SHP77 treated with DMSO at 0.1 percent for 48 hours (cell line): ENCODE measurements around the gene SPATA20.

Experiments
- DNase-seq: peaks from one replicate; lab custom pipeline; 2025; lab: John Stamatoyannopoulos, UW

The SPATA20 gene

GRCh38 chr17:50559674-50560184, 12.8 kb downstream of the SPATA20 start:
- DNase-seq, result no peak

GRCh38 chr17:50560185-50560824, 13.3 kb downstream of the SPATA20 start, which contains the start of gene CACNA1G:
TSS of gene CACNA1G (plus strand) at chr17:50560715. CDS start at chr17:50561460, 745 bp downstream.
- peak; percentile 32 for DNase-seq

DNA sequence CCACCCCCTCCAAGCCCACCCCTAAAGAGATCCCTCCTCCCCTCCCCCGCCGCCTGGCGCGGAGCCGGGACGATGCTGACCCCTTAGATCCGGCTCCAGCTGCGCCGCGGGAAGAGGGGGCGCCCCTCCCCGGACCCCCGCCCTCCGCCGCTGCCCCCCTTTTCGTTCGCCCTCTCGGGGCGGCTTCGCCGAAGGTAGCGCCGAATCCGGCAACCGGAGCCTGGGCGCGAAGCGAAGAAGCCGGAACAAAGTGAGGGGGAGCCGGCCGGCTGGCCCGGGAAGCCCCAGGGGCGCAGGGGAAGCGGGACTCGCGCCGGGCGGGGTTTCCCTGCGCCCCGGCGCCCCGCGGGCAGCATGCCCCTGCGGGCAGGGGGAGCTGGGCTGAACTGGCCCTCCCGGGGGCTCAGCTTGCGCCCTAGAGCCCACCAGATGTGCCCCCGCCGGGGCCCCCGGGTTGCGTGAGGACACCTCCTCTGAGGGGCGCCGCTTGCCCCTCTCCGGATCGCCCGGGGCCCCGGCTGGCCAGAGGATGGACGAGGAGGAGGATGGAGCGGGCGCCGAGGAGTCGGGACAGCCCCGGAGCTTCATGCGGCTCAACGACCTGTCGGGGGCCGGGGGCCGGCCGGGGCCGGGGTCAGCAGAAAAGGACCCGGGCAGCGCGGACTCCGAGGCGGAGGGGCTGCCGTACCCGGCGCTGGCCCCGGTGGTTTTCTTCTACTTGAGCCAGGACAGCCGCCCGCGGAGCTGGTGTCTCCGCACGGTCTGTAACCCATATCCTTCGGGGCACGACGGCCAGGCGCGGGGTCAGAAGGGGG, 14.2 kb downstream of the SPATA20 start:
- no peak for DNase-seq

- DNase-seq, result no peak
Measured at GRCh38 chr17:50561746-50562141, 14.8 kb downstream of the SPATA20 start.

DNA sequence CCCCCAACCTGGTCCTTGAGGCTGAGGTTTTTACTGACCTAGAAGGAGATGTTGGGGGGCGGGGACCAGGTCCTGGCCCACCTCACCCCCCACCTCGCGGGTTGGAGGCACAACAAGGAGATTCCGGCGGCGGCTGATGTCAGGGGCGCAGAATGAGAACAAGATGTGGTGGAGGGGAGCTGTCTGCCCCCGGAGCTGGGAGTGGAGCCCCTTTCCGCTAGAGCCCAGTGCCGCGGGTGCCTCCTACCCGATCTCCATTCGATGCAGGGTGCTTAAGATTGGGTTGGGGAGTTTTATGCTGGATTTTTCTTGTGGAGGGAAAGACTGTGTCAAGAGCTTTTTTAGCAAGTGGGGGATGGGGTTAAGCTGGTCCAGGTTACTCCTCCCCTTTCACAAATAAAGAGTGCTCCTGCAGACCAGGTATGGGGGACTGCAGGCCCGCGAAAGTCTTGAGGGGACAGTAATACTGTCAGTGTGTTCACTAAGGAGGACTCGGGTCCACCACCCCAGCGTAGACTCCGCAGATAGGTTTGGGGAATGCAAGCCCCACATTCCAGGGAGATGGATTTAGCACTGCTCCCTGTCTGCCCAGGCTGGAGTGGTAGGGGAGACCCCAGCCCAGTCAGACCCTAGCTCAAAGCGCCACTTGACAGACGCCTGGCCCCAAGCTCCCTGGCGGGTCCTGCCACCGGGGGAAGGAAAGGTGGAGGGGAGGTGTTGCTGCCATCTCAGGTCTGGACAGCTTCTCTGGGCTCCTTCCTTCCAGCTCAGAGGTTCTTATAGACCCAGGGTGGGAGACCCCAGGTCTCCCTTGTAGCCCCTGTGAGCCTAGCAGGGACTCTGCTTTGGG, 15.5 kb downstream of the SPATA20 start:
- no peak for DNase-seq

- no peak for DNase-seq
Measured at GRCh38 chr17:50563092-50563511, 16.1 kb downstream of the SPATA20 start.

GRCh38 chr17:50564916-50565315, 17.9 kb downstream of the SPATA20 start:
- DNase-seq, result no peak

DNA sequence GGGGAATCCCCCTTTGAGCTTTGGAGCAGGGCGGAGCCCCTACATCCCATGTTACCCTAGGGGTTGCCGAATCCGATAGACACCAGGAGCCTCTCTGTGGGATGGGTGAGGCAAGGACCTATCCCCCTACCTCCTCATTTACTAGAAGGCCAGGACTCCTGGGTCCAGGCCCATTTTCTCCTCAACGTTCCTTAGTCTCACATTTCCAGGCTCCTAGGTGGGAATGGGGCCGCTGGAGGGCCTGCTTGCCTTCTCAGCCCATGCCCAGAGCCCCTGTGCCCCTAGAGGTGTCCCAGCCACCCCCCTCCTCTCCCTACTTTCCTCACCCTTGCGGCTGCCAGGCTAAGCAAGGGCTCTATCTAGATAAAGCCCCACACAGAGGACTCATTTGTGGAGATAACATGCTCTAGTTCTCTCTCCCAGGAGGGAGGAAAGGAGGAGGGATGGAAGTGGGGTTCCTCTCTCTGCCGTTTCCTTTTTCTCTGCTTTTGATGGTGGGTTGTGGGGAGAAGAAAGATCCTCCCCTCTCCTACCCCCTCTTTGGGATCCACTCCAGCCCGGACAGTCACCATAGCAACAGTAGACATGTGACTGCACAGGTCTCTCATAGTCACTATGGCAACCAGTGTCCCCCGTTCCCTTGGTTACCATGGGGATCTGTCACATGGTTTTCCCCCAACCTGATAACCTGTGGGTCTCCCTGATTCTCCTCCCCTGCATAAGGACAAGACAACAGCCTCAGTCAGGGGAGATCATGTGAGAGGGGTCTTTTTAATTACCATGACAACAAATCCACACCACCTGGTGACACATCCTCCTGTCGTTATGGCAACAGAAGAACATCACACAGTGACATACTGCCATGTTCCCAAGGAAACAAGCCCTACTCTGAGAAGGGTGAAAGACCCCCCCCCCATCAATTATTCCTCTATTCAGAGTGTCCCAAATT, 18.7 kb downstream of the SPATA20 start:
- no peak for DNase-seq

- DNase-seq, result no peak
Measured at GRCh38 chr17:50566886-50567285, 19.9 kb downstream of the SPATA20 start.

DNA sequence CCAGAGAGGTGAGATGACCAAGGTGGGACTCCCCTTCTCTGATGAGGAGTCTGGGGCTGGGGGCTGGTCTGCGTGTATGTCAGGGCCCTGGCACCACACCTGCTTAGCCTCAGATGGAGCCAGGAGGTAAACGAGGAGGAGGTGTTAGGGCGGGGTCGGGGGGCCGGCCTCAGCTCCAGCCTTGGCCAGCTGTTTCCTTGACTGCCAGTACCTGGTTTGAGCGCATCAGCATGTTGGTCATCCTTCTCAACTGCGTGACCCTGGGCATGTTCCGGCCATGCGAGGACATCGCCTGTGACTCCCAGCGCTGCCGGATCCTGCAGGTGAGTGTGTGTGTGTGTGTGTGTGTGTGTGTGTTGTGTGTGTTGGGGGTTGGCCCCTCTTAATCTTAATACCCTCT, 21.7 kb downstream of the SPATA20 start:
- DNase-seq, result no peak

DNA sequence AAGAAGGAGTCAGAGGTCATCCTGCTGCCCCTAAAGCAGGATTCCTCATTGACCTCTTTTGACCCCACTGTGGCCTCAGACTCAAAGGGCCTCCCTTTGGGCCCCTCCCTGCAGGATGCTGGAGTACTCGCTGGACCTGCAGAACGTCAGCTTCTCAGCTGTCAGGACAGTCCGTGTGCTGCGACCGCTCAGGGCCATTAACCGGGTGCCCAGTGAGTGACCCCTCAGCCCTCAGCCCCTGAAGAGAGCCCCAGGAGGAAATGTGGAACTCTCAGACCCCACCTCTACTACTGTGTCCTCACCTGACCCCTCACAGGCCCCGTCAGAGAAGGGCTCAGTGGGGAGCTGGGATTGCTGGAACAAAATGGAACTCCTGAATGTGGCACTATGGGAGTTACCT, 22.6 kb downstream of the SPATA20 start:
- no peak for DNase-seq

- DNase-seq, result no peak
Measured at GRCh38 chr17:50570032-50570431, 23.1 kb downstream of the SPATA20 start.

DNA sequence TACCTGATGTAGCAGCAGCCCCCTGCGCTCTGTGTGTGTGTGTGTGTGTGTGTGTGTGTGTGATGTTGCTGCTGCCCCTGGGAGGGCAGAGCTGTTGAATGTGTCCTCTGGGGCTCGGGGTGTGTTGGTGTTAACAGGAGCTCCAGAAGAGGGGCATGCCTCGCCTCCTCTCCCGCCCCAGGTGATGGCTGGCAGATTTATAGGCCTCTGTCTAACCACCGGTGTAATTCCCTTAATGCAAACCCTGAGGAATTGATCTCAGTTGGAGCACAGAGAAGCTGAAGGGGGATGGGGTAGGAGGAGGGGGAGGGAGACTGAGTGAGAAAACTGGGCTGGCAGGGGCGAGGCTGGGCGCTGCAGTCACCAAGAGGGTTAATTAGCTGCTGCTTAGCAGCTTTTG, 23.6 kb downstream of the SPATA20 start:
- DNase-seq, result no peak

DNA sequence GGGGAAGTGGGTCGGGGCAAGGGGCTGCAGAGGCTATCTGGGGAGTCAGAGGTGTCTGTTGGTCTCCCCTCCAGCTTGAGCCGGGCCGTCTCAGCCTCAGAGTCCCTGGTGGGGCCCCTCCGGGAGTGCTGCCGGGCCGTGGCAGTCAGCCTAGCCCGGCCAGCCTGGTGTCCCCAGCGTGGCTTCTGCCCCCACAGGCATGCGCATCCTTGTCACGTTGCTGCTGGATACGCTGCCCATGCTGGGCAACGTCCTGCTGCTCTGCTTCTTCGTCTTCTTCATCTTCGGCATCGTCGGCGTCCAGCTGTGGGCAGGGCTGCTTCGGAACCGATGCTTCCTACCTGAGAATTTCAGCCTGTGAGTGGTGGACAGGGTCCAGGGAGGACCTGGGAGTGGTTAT, 24.7 kb downstream of the SPATA20 start:
- DNase-seq, result no peak

- DNase-seq, result no peak
Measured at GRCh38 chr17:50572541-50572940, 25.6 kb downstream of the SPATA20 start.

DNA sequence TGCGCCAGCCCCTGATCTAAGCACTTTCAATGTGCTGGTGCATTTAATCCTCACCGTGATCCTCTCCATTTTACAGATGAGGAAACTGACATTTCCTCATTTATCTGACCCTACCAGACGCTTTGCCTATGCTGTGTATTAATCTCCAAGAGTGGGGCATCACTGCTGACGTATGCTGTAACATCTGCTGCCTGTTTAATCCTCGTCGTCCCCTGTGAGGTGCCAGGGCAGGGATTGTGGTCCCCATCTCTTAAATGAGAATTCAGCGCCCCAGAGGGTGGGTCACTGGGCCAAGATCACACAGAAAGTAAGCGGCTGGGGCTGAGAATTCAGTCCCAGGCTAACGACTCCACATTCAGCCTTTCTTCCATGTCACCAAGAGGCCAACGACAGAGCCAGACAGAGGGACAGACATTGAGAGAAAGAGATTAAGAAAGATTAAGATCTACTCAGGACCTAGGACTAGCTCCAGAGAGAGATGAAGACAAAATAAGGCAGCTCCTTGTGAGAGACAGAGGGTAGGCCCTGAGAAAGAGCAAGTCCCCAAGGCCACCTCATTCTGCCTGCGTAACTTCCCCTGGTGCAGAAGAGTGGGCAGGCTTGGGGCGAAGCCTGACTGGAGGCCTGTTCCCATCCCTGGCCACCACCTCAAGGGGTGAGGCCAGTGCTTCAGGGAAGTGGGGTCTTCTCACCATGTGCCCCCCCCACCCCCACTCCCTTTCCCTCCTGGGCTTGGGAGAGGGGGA, 27.1 kb downstream of the SPATA20 start:
- no peak for DNase-seq

- DNase-seq, result no peak
Measured at GRCh38 chr17:50575581-50576210, 28.7 kb downstream of the SPATA20 start.

GRCh38 chr17:50576864-50577263, 29.9 kb downstream of the SPATA20 start:
- no peak for DNase-seq

GRCh38 chr17:50577451-50577954, 30.5 kb downstream of the SPATA20 start:
- DNase-seq, result no peak

GRCh38 chr17:50578173-50578572, 31.2 kb downstream of the SPATA20 start:
- DNase-seq, result no peak
